Right lobe of liver (tissue), 6 donors: ENCODE data around the gene LZTFL1. TPM values are rescaled to one million over a fixed set of nuclear protein-coding genes. Genes with fewer than 3 reads are reported as not detected.

Experiments used
- ATAC-seq, 4 donors: fragments of 200-7000 bp; cut with Tn5 transposase; one replicate each; pipeline ENCODE4 v1.9.1; 2020; ENCODE audit warnings: mild to moderate bottlenecking in 4 of 4, moderate library complexity in 4 of 4
- DNase-seq, 3 donors: peaks; one replicate each; pipeline ENCODE4 v3.0.0-alpha.2; 2020
- H3K27ac ChIP-seq, 3 donors: fragments of 200-600 bp; one replicate each; pipeline ENCODE4 v1.8.0; 2022
- H3K27me3 ChIP-seq, 2 donors: fragments of 200-600 bp; one replicate each; pipeline ENCODE4 v1.8.0; 2022
- H3K36me3 ChIP-seq, 4 donors: fragments of 200-600 bp; sonication (generic) in 1 of 4; one replicate each; pipeline versions ENCODE4 v1.5.1 to v1.8.0; 2017 to 2022; ENCODE audit warnings: control low read depth in 1 of 4
- H3K4me1 ChIP-seq, 4 donors: fragments of 200-600 bp; sonication (generic) in 1 of 4; one replicate each; pipeline versions ENCODE4 v1.5.1 to v1.8.0; 2017 to 2022; ENCODE audit warnings: control low read depth in 1 of 4
- H3K4me3 ChIP-seq, 3 donors: fragments of 200-600 bp; one replicate each; pipeline ENCODE4 v1.8.0; 2022
- H3K9me3 ChIP-seq, 4 donors: fragments of 200-600 bp; sonication (generic) in 1 of 4; one replicate each; pipeline versions ENCODE4 v1.5.1 to v1.8.0; 2017 to 2022; ENCODE audit warnings: control low read depth in 1 of 4
- POLR2A ChIP-seq: fragments of 450-650 bp; IDR thresholded peaks from one replicate; pipeline ENCODE4 v1.6.1; 2017; ENCODE audit warnings: antibody characterized with exemption, mild to moderate bottlenecking
- WGBS: methylation state at CpG from one replicate; pipeline ENCODE4 v1.1.6; 2018; ENCODE audit warnings: low coverage, low lambda C conversion rate; ENCODE audit not compliant: insufficient coverage; ENCODE audit errors: missing lambda C conversion rate; 5-methylcytosine and 5-hydroxymethylcytosine counted together
- intact Hi-C, 2 donors: fragments of 100-400 bp; cut with DNase I; formaldehyde crosslinking; loops; one replicate each; pipeline versions ENCODE4 v1.11.2 to v1.14.1; 2022
- total RNA-seq, 6 experiments: library from RNA; depleted of rRNA in 2 of 6; stranded (reverse); fragments of >200 nt in 2 of 6; fragmentation: NEBNext Ultra II Directional in 3 of 6; extraction: Animal tissue kit (Norgen Biotek cat#: 25700) in 3 of 6; gene quantifications; one replicate each; pipeline versions ENCODE4 v1.1.0 to v1.2.4, GENCODE V29; 2016 to 2023
- TF ChIP-seq, protein P1 (sequence below), 4 donors: fragments of 200-600 bp in 3 of 4; fragments of 450-650 bp in 1 of 4; IDR thresholded peaks; one replicate each; pipeline versions ENCODE4 v1.5.1 to v1.8.0; 2016 to 2022; ENCODE audit warnings: antibody characterized with exemption in 4 of 4, mild to moderate bottlenecking in 2 of 4
- donor health status: DM: no; HTN: yes; CAD: no.
- donor health status: DM: no; HTN: no; CAD: no.
- donor health status: DM: no; HTN: no; CAD: no.
- donor health status: DM: no; HTN: yes; CAD: no.
- donor health status: DM: no; HTN: yes; CAD: no.

Gene LZTFL1
- total RNA-seq, 6 experiments from 2014 or later: 2.6 to 12.8 (median 6.0) TPM

DNA sequence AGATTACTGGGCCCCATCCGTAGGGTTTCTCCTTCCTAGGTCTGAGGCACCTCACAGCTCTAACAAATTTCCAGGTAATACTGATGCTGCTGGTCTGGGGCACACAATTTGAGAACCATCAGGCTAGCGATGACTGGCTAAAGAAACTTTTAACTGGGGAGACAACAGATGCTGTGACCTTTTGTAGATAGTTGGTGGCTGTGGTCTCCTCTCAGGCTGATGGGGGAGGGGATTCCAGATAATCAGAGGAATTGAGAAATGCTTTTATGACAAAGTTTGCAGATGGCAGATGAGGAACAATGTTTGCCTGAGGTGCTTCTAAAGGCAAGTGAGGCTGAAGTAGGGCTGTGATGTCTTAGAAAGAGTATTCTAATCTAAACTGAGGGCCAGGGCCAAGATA is 30.6 kb upstream of the LZTFL1 start:
- H3K4me3 ChIP-seq: no peak overlapping the region
- no peaks in the 10 kb centered on the region for H3K4me1 ChIP-seq
- intact Hi-C loops: no loop called here
- TF ChIP-seq, protein P1, sequence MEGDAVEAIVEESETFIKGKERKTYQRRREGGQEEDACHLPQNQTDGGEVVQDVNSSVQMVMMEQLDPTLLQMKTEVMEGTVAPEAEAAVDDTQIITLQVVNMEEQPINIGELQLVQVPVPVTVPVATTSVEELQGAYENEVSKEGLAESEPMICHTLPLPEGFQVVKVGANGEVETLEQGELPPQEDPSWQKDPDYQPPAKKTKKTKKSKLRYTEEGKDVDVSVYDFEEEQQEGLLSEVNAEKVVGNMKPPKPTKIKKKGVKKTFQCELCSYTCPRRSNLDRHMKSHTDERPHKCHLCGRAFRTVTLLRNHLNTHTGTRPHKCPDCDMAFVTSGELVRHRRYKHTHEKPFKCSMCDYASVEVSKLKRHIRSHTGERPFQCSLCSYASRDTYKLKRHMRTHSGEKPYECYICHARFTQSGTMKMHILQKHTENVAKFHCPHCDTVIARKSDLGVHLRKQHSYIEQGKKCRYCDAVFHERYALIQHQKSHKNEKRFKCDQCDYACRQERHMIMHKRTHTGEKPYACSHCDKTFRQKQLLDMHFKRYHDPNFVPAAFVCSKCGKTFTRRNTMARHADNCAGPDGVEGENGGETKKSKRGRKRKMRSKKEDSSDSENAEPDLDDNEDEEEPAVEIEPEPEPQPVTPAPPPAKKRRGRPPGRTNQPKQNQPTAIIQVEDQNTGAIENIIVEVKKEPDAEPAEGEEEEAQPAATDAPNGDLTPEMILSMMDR (IDR thresholded peaks at IDR 0.05): no peak
- TF ChIP-seq POLR2A: no peak
- H3K36me3 ChIP-seq: no peaks in the 10 kb centered on the region
- no peak overlapping the region for H3K27ac ChIP-seq
- ATAC-seq (no peak), DNase-seq (no peak)
- H3K27me3 ChIP-seq: no peaks in the 10 kb centered on the region
- 69% methylated on average over 2 of the region's 2 CpGs for WGBS
- H3K9me3 ChIP-seq: no peaks in the 10 kb centered on the region

DNA sequence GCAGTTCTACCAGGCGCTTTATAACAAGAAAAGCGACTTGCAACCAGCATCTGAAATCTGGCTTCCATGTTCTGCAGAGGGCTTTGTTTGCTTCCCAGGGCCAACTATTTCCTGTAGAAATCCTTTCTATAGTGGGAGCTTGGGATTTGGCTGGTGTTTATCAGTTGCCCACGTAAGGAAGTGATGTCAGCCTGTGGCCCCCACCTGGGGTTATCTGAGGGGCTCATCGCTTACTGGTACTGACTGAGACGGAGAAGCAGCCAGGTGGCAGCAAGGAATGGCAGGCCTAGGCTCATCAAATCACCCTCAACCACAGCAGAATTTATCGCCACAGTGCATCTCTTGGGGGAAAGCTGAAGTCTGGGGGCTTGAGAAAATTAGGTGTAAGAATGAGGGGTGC is 29.9 kb upstream of the LZTFL1 start:
- DNase-seq: no peak
- no peaks in the 10 kb centered on the region for H3K27me3 ChIP-seq
- H3K4me3 ChIP-seq: no peak overlapping the region
- no peak overlapping the region for H3K27ac ChIP-seq
- H3K4me1 ChIP-seq: no peaks in the 10 kb centered on the region
- WGBS: 84% methylated on average over 6 of the region's 6 CpGs
- TF ChIP-seq POLR2A: no peak
- TF ChIP-seq, protein P1 (IDR thresholded peaks at IDR 0.05): no peak
- intact Hi-C loops: no loop called here
- no peaks in the 10 kb centered on the region for H3K36me3 ChIP-seq
- H3K9me3 ChIP-seq: no peaks in the 10 kb centered on the region
- no peak for ATAC-seq

GRCh38 chr3:45870099-45870498 is 28.2 kb upstream of the LZTFL1 start:
- intact Hi-C loops: no loop called here
- Histone ChIP-seq H3K9me3 (no peaks in the 10 kb centered on the region), H3K27me3 (no peaks in the 10 kb centered on the region), H3K4me1 (no peaks in the 10 kb centered on the region), H3K27ac (no peak overlapping the region), H3K4me3 (no peak overlapping the region), H3K36me3 (no peaks in the 10 kb centered on the region)
- 69% methylated on average over 4 of the region's 4 CpGs for WGBS
- TF ChIP-seq, protein P1 (IDR thresholded peaks at IDR 0.05): no peak
- TF ChIP-seq POLR2A: no peak
- ATAC-seq: peak in 2 of 4 donors; percentile 11 to 16
- DNase-seq: no peak

DNA sequence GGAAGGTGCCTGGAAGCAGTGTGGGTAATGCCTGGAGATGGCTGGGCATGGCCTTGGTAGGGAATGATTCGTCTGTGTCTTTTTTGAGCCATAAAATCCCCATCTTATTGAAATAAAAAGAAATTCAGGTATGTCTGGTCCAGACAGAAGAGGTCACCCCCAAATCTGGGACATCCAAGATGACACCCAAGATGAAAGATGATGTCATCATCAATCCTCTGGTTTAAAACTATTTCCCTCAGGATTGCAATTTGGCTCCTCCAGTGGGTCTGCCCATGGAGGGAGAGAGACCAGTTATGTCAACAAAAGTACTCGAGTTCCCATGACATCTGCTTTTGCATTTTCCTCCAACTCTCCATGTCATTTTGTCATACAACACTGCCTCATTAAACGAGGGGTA is 27.7 kb upstream of the LZTFL1 start:
- intact Hi-C loops: no loop called here
- ATAC-seq (no peak), DNase-seq (no peak)
- WGBS: 62% methylated on average over 3 of the region's 3 CpGs
- Histone ChIP-seq H3K9me3 (no peaks in the 10 kb centered on the region), H3K36me3 (no peaks in the 10 kb centered on the region), H3K27ac (no peak overlapping the region), H3K4me1 (no peaks in the 10 kb centered on the region), H3K27me3 (no peaks in the 10 kb centered on the region), H3K4me3 (no peak overlapping the region)
- TF ChIP-seq POLR2A: no peak
- TF ChIP-seq, protein P1 (IDR thresholded peaks at IDR 0.05): no peak

DNA sequence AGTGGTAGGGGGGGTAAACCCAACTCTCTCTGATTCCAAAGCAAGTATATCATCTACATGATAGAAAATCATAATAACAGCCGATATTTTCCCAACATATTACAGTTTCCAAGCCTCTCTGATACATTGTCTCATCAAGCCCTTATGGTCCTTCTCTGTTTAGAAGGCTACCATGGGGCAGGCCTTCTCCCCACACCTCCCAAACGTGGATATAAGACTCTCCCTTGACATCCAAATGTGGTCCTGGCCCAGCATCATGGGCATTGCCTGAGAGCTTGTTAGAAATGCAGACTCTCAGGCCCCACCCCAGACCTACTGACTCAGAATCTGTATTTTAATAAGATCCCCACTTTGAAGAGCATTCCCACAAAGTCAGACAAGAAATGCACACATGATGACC is 26.7 kb upstream of the LZTFL1 start:
- Histone ChIP-seq H3K4me3 (no peak overlapping the region), H3K4me1 (no peaks in the 10 kb centered on the region), H3K27ac (no peak overlapping the region), H3K9me3 (no peaks in the 10 kb centered on the region), H3K36me3 (no peaks in the 10 kb centered on the region), H3K27me3 (no peaks in the 10 kb centered on the region)
- DNase-seq: no peak
- WGBS: 82% methylated on average over 2 of the region's 2 CpGs
- TF ChIP-seq, protein P1 (IDR thresholded peaks at IDR 0.05): no peak
- no peak for TF ChIP-seq POLR2A
- no peak for ATAC-seq
- intact Hi-C loops: no loop called here
